Mesenchymal stem cell (in vitro differentiated cells and primary cell): Measurements from ENCODE around the gene KYNU.

Source experiments
- DNase-seq: peaks from one replicate; pipeline ENCODE4 v3.0.0-alpha.2; 2013
- H2AFZ ChIP-seq: one replicate; pipeline ENCODE4 v1.6.1; 2013; ENCODE audit warnings: low read depth, mild to moderate bottlenecking, control low read depth, inconsistent platforms, low read length, moderate library complexity
- H2AK5ac ChIP-seq: 2 replicates; pipeline ENCODE4 v1.6.1; 2013; ENCODE audit warnings: low read length, moderate library complexity, mild to moderate bottlenecking, inconsistent platforms; ENCODE audit not compliant: severe bottlenecking
- H2BK120ac ChIP-seq: one replicate; pipeline ENCODE4 v1.6.1; 2013; ENCODE audit warnings: low read depth, mild to moderate bottlenecking, inconsistent platforms, low read length, moderate library complexity
- H2BK12ac ChIP-seq, 2 experiments: one replicate each; pipeline ENCODE4 v1.6.1; 2013; ENCODE audit warnings: inconsistent platforms in 2 of 2, low read length in 2 of 2, mild to moderate bottlenecking in 2 of 2, moderate library complexity in 2 of 2, control low read depth in 1 of 2
- H2BK15ac ChIP-seq: one replicate; pipeline ENCODE4 v1.6.1; 2013; ENCODE audit warnings: mild to moderate bottlenecking, low read depth, inconsistent platforms; ENCODE audit not compliant: poor library complexity, severe bottlenecking
- H2BK5ac ChIP-seq: 2 replicates; pipeline ENCODE4 v1.6.1; 2013; ENCODE audit warnings: low read depth, mild to moderate bottlenecking, low read length, control low read depth, inconsistent platforms; ENCODE audit not compliant: poor library complexity, severe bottlenecking
- H3K14ac ChIP-seq, 2 experiments: one replicate each; pipeline ENCODE4 v1.6.1; 2013; ENCODE audit warnings: inconsistent platforms in 2 of 2, low read length in 2 of 2, control low read depth in 1 of 2, mild to moderate bottlenecking in 1 of 2, moderate library complexity in 1 of 2
- H3K18ac ChIP-seq, 2 experiments: one replicate each; pipeline ENCODE4 v1.6.1; 2013; ENCODE audit warnings: inconsistent platforms in 2 of 2, low read length in 2 of 2, control low read depth in 1 of 2, low read depth in 1 of 2, mild to moderate bottlenecking in 1 of 2
- H3K23ac ChIP-seq, 2 experiments: one replicate each; pipeline ENCODE4 v1.6.1; 2013; ENCODE audit warnings: inconsistent platforms in 2 of 2, low read length in 2 of 2, mild to moderate bottlenecking in 2 of 2, moderate library complexity in 2 of 2, control low read depth in 1 of 2
- H3K27ac ChIP-seq: 2 replicates; pipeline ENCODE4 v1.5.1; 2013; ENCODE audit warnings: mild to moderate bottlenecking, moderate library complexity, low read length, control low read depth, inconsistent platforms; ENCODE audit not compliant: poor library complexity, severe bottlenecking
- H3K27me3 ChIP-seq, 2 experiments: 2 replicates each; pipeline versions ENCODE4 v1.6.1 to v1.7.0; 2013; ENCODE audit warnings: low read length in 2 of 2, mild to moderate bottlenecking in 2 of 2, moderate library complexity in 2 of 2, control low read depth in 1 of 2, inconsistent platforms in 1 of 2; ENCODE audit not compliant: control insufficient read depth in 1 of 2, insufficient read depth in 1 of 2
- H3K36me3 ChIP-seq, 2 experiments: 2 replicates each; pipeline versions ENCODE4 v1.6.1 to v1.7.0; 2013; ENCODE audit warnings: low read length in 2 of 2, control low read depth in 1 of 2, inconsistent platforms in 1 of 2, low read depth in 1 of 2, mild to moderate bottlenecking in 1 of 2; ENCODE audit not compliant: insufficient read depth in 2 of 2, control insufficient read depth in 1 of 2
- H3K4ac ChIP-seq, 2 experiments: one replicate each; pipeline ENCODE4 v1.6.1; 2013; ENCODE audit warnings: inconsistent platforms in 2 of 2, low read length in 2 of 2, mild to moderate bottlenecking in 2 of 2, moderate library complexity in 2 of 2, control low read depth in 1 of 2, low read depth in 1 of 2
- H3K4me1 ChIP-seq: 2 replicates; pipeline ENCODE4 v1.6.1; 2013; ENCODE audit warnings: low read depth, low read length, control low read depth; ENCODE audit not compliant: control insufficient read depth, insufficient read depth
- H3K4me2 ChIP-seq: 2 replicates; pipeline ENCODE4 v1.6.1; 2013; ENCODE audit warnings: low read length, mild to moderate bottlenecking, inconsistent platforms; ENCODE audit not compliant: poor library complexity, severe bottlenecking
- H3K4me3 ChIP-seq, 2 experiments: 2 replicates each; pipeline versions ENCODE4 v1.5.1 to v1.7.0; 2013; ENCODE audit warnings: low read length in 2 of 2, mild to moderate bottlenecking in 2 of 2, control low read depth in 1 of 2, low read depth in 1 of 2; ENCODE audit not compliant: insufficient read depth in 1 of 2
- H3K79me1 ChIP-seq: replicated peaks from 2 replicates; pipeline ENCODE4 v1.6.1; 2013; ENCODE audit warnings: mild to moderate bottlenecking, control low read depth, low read length, inconsistent platforms; ENCODE audit not compliant: poor library complexity, severe bottlenecking
- H3K9ac ChIP-seq: 2 replicates; pipeline ENCODE4 v1.7.0; 2013; ENCODE audit warnings: mild to moderate bottlenecking, low read length, moderate library complexity
- H3K9me3 ChIP-seq: 2 replicates; pipeline ENCODE4 v1.7.0; 2013; ENCODE audit warnings: mild to moderate bottlenecking, low read length; ENCODE audit not compliant: control insufficient read depth
- H4K8ac ChIP-seq: one replicate; pipeline ENCODE4 v1.6.1; 2013; ENCODE audit warnings: inconsistent platforms, mild to moderate bottlenecking, low read length, moderate library complexity
- H4K91ac ChIP-seq: one replicate; pipeline ENCODE4 v1.6.1; 2013; ENCODE audit warnings: mild to moderate bottlenecking, low read length, inconsistent platforms
- WGBS: methylation state at CpG from one replicate; pipeline ENCODE4 v1.1.7; 2013; ENCODE audit warnings: mixed read lengths; 5-methylcytosine and 5-hydroxymethylcytosine counted together

The KYNU gene

GRCh38 chr2:143078104-143078503 lies 200.6 kb downstream of the KYNU start:
- no peak for DNase-seq

GRCh38 chr2:143081616-143082015 lies 204.2 kb downstream of the KYNU start:
- Histone ChIP-seq H3K79me1 (no peaks in the 10 kb centered on the region), H3K14ac (no peak overlapping the region), H2BK15ac (no peak overlapping the region), H3K4me3 (no peak overlapping the region), H3K4me1 (peaks cover 2% of the 10 kb centered on the region), H3K27me3 (no peaks in the 10 kb centered on the region), H3K4me2 (no peak overlapping the region), H3K23ac (no peak overlapping the region), H4K91ac (no peak overlapping the region), H3K36me3 (no peaks in the 10 kb centered on the region), H2AFZ (no peak overlapping the region), H3K9me3 (no peaks in the 10 kb centered on the region), H3K9ac (no peak overlapping the region), H3K27ac (no peak overlapping the region), H2BK5ac (no peak overlapping the region), H4K8ac (no peak overlapping the region), H3K4ac (no peak overlapping the region), H2BK12ac (no peak overlapping the region), H2AK5ac (no peak overlapping the region), H3K18ac (no peak overlapping the region), H2BK120ac (no peak overlapping the region)
- DNase-seq: no peak
- 100% methylated on average over 1 of the region's 1 CpG for WGBS

More at GRCh38 chr2:143078104-143078503, 200.6 kb downstream of the KYNU start:
- Histone ChIP-seq H3K14ac (no peak overlapping the region), H3K79me1 (no peaks in the 10 kb centered on the region), H2BK12ac (no peak overlapping the region), H3K4me2 (no peak overlapping the region), H4K91ac (no peak overlapping the region), H2BK120ac (no peak overlapping the region), H3K4me3 (no peak overlapping the region), H2BK15ac (no peak overlapping the region), H3K27me3 (no peaks in the 10 kb centered on the region), H3K4ac (no peak overlapping the region), H3K9ac (no peak overlapping the region), H4K8ac (no peak overlapping the region), H2BK5ac (no peak overlapping the region), H3K9me3 (peaks cover 4% of the 10 kb centered on the region), H3K23ac (no peak overlapping the region), H3K18ac (no peak overlapping the region), H2AFZ (no peak overlapping the region), H2AK5ac (no peak overlapping the region), H3K4me1 (no peaks in the 10 kb centered on the region), H3K27ac (no peak overlapping the region), H3K36me3 (no peaks in the 10 kb centered on the region)

GRCh38 chr2:143083636-143084035 lies 206.2 kb downstream of the KYNU start:
- DNase-seq: peak; percentile 88
- WGBS: 0% methylated on average over 2 of the region's 2 CpGs
- H4K8ac ChIP-seq: no peak overlapping the region
- H3K9me3 ChIP-seq: no peaks in the 10 kb centered on the region
- H3K23ac ChIP-seq: no peak overlapping the region
- H3K14ac ChIP-seq: no peak overlapping the region
- no peak overlapping the region for H2BK5ac ChIP-seq
- H2BK12ac ChIP-seq: no peak overlapping the region
- peak overlapping the region in 1 of 2 experiments; percentile 59 for H3K18ac ChIP-seq
- H3K4me3 ChIP-seq: peak overlapping the region in 1 of 2 experiments; percentile 47
- H3K27ac ChIP-seq: no peak overlapping the region
- H3K27me3 ChIP-seq: no peaks in the 10 kb centered on the region
- H2AFZ ChIP-seq: no peak overlapping the region
- H3K79me1 ChIP-seq: no peaks in the 10 kb centered on the region
- H2BK120ac ChIP-seq: no peak overlapping the region
- H3K36me3 ChIP-seq: no peaks in the 10 kb centered on the region
- no peak overlapping the region for H3K4ac ChIP-seq
- H3K9ac ChIP-seq: no peak overlapping the region
- H4K91ac ChIP-seq: no peak overlapping the region
- H3K4me1 ChIP-seq: peaks cover 2% of the 10 kb centered on the region
- no peak overlapping the region for H2BK15ac ChIP-seq
- H3K4me2 ChIP-seq: peak overlapping the region; percentile 47
- H2AK5ac ChIP-seq: no peak overlapping the region

GRCh38 chr2:143084462-143084861 lies 207.0 kb downstream of the KYNU start:
- H3K9ac ChIP-seq: no peak overlapping the region
- H2BK12ac ChIP-seq: peak overlapping the region in 1 of 2 experiments; percentile 52
- H3K27me3 ChIP-seq: no peaks in the 10 kb centered on the region
- H4K8ac ChIP-seq: no peak overlapping the region
- H3K9me3 ChIP-seq: no peaks in the 10 kb centered on the region
- no peak overlapping the region for H3K14ac ChIP-seq
- no peaks in the 10 kb centered on the region for H3K79me1 ChIP-seq
- no peak overlapping the region for H3K23ac ChIP-seq
- H2AFZ ChIP-seq: no peak overlapping the region
- no peak overlapping the region for H3K4ac ChIP-seq
- no peak overlapping the region for H2BK15ac ChIP-seq
- H3K4me2 ChIP-seq: no peak overlapping the region
- no peak overlapping the region for H3K4me3 ChIP-seq
- no peak overlapping the region for H3K27ac ChIP-seq
- WGBS: 99% methylated on average over 2 of the region's 2 CpGs
- no peak overlapping the region for H4K91ac ChIP-seq
- H2BK5ac ChIP-seq: no peak overlapping the region
- no peaks in the 10 kb centered on the region for H3K36me3 ChIP-seq
- peaks cover 2% of the 10 kb centered on the region for H3K4me1 ChIP-seq
- no peak overlapping the region for H3K18ac ChIP-seq
- no peak overlapping the region for H2AK5ac ChIP-seq
- no peak overlapping the region for H2BK120ac ChIP-seq
- DNase-seq: no peak
